Skin of body (tissue), 2 donors: ENCODE results near the gene B3GNT9. TPM values are rescaled to one million over a fixed set of nuclear protein-coding genes. Genes with fewer than 3 reads are reported as not detected.
A peak's percentile ranks its signal among the peaks of the same experiment; 100 is the strongest.

ENCODE experiments used
- DNase-seq: peaks from one replicate; lab custom pipeline; 2025; lab: John Stamatoyannopoulos, UW
- total RNA-seq: library from RNA; depleted of rRNA; stranded (reverse); fragments of >200 nt; gene quantifications from one replicate; pipeline ENCODE4 v1.2.3, GENCODE V29; 2014

B3GNT9 gene, protein sequence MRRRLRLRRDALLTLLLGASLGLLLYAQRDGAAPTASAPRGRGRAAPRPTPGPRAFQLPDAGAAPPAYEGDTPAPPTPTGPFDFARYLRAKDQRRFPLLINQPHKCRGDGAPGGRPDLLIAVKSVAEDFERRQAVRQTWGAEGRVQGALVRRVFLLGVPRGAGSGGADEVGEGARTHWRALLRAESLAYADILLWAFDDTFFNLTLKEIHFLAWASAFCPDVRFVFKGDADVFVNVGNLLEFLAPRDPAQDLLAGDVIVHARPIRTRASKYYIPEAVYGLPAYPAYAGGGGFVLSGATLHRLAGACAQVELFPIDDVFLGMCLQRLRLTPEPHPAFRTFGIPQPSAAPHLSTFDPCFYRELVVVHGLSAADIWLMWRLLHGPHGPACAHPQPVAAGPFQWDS
- total RNA-seq = 14.8 TPM

DNA sequence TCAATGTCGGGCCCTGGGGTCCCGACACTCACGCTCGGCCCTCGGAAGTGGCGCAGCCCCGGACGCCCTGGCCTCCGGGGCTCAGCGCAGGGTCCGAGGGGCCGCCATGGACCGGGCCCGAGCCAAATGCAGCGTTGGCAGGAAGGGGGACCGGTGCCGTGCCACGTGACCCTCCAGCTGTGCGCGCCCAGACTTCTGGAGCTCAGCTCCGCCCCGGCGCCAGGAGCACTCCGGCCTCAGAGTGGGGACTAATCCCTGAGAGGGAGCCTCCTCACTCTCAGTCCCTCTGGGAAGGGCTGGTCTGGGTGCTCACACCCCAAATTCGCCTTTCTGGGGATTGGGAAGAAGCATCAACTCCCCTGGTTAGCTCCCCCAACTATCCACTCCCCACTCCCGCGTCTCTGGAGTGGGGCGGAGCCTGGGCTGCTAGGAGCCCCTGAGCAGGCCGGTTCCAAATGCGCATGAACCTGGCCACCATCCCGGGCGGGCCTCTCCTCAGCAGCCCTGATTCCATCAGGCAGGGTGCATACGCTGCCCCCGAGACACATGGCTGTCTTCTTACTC, at the start of gene B3GNT9:
Gene B3GNT9 (minus strand): TSS at position 166 of the 564 bp plus-strand sequence. CDS start 513 bp downstream, outside the sequence.
- DNase-seq = peak; percentile 87

DNA sequence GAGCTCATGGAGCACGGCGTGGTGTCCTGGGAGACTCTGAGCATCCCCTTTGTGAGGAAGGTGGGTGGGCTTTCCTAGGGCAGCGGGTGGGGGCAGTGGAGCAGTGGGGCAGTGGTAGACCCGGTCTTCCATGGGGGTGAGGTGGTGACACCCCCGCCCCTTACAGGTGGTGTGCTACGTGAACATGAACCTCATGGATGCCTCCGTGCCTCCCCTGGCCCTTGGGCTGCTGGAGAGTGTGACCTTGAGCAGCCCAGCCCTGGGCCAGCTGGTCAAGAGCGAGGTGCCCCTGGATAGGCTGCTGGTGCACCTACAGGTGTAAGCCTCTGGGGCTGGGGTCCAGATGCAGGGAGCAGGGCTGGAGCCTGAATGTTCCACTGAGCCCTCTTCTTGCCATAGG, 49.7 kb upstream of the B3GNT9 start:
- no peak for DNase-seq

GRCh38 chr16:67199808-67200198, 49.0 kb upstream of the B3GNT9 start:
- no peak for DNase-seq

DNA sequence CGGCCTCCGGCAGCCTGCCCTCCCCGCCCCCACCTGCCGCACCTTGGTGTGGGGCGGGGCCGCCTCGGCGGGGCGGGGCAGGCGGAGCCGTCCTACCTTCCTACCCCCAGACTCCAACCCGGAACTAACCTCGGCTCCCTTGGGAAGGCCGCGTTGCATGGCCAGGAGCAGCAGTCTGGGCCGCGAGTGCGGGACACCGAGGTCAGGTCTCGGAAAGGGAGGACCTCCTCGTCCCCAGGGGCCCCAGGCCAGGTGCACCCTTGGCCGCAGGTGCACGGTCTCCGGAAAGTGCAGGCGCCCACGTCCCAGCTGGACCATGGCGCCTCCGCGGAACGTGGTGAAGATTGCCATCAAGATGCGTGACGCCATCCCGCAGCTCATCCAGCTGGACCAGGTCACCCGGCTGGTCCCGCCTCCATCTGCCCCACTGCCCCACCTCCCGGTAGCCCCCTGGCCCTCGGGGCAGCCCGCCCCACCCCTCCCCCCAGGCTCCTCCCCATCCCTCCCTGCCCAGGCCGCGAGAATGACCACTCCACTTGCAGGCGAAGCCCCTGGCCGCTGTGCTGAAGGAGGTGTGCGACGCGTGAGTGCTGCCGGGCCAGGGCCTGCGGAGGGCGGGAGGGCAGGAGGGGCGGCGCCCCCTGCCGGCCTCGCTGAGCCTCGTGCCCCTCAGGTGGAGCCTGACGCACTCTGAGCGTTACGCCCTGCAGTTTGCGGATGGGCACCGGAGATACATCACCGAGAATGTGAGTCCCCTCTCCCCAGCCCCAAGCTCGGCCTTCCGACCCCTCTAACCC, 48.4 kb upstream of the B3GNT9 start, which contains the start of gene ELMO3:
Gene ELMO3 (plus strand): TSS at position 121 of the 797 bp plus-strand sequence. CDS start 196 bp downstream, at position 317.
- DNase-seq = no peak

GRCh38 chr16:67198238-67198734, 47.5 kb upstream of the B3GNT9 start:
- no peak for DNase-seq

GRCh38 chr16:67197704-67198103, 46.9 kb upstream of the B3GNT9 start:
- DNase-seq = no peak

- DNase-seq = no peak
These were observed 46.1 kb upstream of the B3GNT9 start for GRCh38 chr16:67196881-67197280.

- DNase-seq = no peak
These were observed 44.9 kb upstream of the B3GNT9 start for GRCh38 chr16:67195676-67196075.

- no peak for DNase-seq
These were observed 43.5 kb upstream of the B3GNT9 start for GRCh38 chr16:67194260-67194659.

- DNase-seq = no peak
These were observed 42.7 kb upstream of the B3GNT9 start for GRCh38 chr16:67193536-67193935.

DNA sequence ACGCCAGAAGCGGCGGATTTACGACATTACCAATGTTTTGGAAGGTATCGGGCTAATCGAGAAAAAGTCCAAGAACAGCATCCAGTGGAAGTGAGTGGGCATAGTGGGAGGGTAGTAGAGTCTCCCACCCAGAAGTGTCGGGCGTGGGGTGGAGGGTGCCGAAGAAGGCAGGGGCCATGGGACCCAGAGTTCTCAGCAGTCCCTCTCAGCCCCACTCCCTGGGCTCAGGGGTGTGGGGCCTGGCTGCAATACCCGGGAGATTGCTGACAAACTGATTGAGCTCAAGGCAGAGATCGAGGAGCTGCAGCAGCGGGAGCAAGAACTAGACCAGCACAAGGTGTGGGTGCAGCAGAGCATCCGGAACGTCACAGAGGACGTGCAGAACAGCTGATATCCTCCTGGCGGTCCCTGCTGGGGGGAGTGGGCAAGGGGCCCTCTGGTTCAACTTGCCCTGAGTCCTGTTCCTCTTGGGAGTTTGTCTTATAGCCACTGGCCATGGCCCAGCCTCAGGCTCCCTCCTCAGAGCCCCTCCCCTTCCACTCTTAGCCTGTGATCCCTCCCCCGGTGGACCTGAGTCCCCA, 42.1 kb upstream of the B3GNT9 start:
- DNase-seq = no peak

- DNase-seq = peak; percentile 93
These were observed 41.3 kb upstream of the B3GNT9 start, which contains the start of gene E2F4 for GRCh38 chr16:67191995-67192681. E2F4 (plus strand) TSS chr16:67192155; CDS start chr16:67192228, 73 bp downstream.

DNA sequence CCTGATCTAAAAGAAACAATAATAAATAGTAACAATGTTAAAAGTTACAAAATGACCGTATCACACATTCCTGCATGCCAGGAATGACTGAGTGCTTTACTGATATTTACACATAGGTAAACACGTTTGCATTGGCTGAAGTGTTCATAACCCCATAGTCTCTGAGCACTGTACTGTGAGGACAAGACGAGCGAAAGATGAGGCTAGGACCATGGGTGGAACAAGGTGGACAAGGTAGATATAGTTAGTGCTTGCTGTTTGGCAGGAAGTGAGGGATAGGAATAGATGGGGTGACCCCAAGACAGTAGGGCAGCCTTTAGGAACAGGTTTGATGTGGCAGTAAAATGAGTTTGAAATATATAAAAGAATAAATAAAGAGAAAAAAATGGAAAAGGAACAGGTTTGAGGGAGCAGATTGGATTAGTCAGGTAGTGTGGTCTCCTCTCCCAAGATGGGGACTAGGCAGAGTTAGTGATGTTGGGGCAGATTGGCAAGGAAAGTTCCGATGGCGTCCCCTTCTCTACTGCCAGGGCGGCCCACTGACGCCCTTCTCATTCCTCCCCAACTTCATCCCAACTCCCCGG, 40.7 kb upstream of the B3GNT9 start:
- DNase-seq = no peak

DNA sequence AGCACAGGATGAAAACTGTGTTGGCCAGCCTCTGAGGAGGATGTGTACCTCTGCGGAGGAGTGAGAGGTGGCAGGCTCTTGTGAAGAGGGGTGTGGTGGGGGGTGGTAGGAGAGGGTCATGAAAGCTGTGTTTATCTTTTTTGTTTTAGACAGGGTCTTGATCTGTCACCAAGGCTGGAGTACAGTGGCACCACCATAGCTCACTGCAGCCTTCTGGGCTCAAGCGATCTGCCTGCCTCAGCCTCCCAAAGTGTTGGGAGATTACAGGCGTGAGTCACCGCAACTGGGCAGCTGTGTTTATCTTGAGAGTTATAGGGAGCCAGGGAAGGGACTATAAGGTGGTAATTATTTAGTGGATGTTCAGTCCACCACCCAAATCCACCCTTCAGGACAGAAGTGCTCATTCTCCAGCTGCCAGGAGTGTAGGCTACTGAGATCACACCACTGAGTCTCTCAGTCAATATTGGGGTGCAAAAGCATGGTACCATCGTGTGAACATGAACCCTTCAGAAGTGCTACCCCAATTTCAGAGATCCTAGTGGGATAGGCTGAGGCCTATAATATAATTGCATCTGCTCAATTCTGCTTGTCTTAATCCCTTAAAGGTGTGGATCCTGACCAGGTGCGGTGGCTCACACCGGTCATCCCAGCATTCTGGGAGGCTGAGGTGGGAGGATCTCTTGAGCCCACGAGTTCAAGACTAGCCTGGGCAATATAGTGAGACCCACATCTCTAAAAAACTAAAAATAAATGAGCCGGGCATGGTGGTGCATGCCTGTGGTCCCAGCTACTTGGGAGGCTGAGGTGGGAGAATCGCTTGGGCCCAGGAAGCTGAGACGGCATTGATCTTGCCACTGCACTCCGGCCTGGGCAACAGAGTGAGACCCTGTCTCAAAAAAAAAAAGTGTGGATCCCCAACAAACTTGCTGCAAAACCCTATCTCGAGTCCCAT, 39.9 kb upstream of the B3GNT9 start:
- no peak for DNase-seq

DNA sequence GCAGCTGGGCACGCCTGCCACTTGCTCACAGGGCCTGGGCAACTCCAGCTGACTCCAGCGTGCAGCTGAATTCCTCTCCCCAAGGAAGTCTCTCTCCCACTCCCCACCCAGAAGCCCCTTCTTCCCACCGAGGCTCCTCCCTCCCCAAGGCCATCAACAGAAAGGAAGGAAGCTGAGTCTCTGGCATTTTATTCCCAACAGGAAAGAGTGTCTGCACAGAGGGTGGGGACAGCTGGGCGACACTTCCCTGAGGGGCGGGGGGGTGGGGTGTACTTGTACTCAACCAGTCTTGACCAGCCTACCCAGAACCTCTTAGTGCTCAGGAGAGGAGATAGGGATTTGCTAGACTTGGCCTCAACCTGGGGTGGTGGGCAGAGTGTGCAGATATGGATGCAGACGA, 39.2 kb upstream of the B3GNT9 start, which contains the start of gene EXOC3L1:
Gene EXOC3L1 (minus strand): TSS at position 96 of the 400 bp plus-strand sequence. CDS start 460 bp downstream, outside the sequence.
- no peak for DNase-seq

GRCh38 chr16:67188798-67189197, 38.0 kb upstream of the B3GNT9 start:
- no peak for DNase-seq

- DNase-seq = no peak
These were observed 37.5 kb upstream of the B3GNT9 start for GRCh38 chr16:67188323-67188722.

GRCh38 chr16:67187175-67187890, 36.5 kb upstream of the B3GNT9 start:
- DNase-seq = no peak
